Immature natural killer cell (primary cell): ENCODE measurements around the gene FBXO10. TPM values are rescaled to one million over a fixed set of nuclear protein-coding genes. Genes with fewer than 3 reads are reported as not detected.
A peak's percentile ranks its signal among the peaks of the same experiment; 100 is the strongest.
"Not testable (repeated sequence)": the region's sequence is repeated elsewhere in the genome, so short reads cannot be mapped to it uniquely, and the experiment has no call there.

Source experiments
- DNase-seq, 3 donors: peaks; one replicate each; pipeline ENCODE4 v3.0.0; 2022; ENCODE audit warnings: mixed read lengths in 1 of 3
- H3K27ac Mint-ChIP-seq, 6 donors: one replicate each; pipeline ENCODE4 v1.8.0; 2020; ENCODE audit warnings: mixed read lengths in 6 of 6, mild to moderate bottlenecking in 5 of 6, inconsistent platforms in 4 of 6, moderate library complexity in 3 of 6
- H3K27me3 Mint-ChIP-seq, 3 donors: one replicate each; pipeline ENCODE4 v1.8.0; 2020 to 2021; ENCODE audit warnings: low read depth in 3 of 3, mild to moderate bottlenecking in 3 of 3, mixed read lengths in 3 of 3, moderate library complexity in 3 of 3, inconsistent platforms in 1 of 3
- H3K36me3 Mint-ChIP-seq, 3 donors: one replicate each; pipeline ENCODE4 v1.8.0; 2020; ENCODE audit warnings: mixed read lengths in 3 of 3, inconsistent platforms in 2 of 3, mild to moderate bottlenecking in 2 of 3
- H3K4me1 Mint-ChIP-seq, 2 donors: one replicate each; pipeline ENCODE4 v1.8.0; 2020; ENCODE audit warnings: inconsistent platforms in 2 of 2, mild to moderate bottlenecking in 2 of 2, mixed read lengths in 2 of 2, moderate library complexity in 1 of 2
- H3K4me3 Mint-ChIP-seq, 5 donors: one replicate each; pipeline ENCODE4 v1.8.0; 2020; ENCODE audit warnings: mild to moderate bottlenecking in 5 of 5, mixed read lengths in 5 of 5, inconsistent platforms in 3 of 5, moderate library complexity in 3 of 5
- H3K9me3 Mint-ChIP-seq, 6 donors: one replicate each; pipeline ENCODE4 v1.8.0; 2020; ENCODE audit warnings: mild to moderate bottlenecking in 6 of 6, mixed read lengths in 6 of 6, inconsistent platforms in 4 of 6, moderate library complexity in 3 of 6
- polyA plus RNA-seq, 3 donors: library from polyadenylated mRNA; unstranded; fragments of 300-500 nt; fragmentation: Illumina TruSeq; gene quantifications; one replicate each; pipeline ENCODE4 v1.2.3, GENCODE V29; 2021

The FBXO10 gene
- polyA plus RNA-seq, 3 donors from 2014 or later: 0.49 to 1.1 TPM; not detected in 1

- Mint-ChIP-seq H3K36me3 (peaks cover 4 to 24% (median 8%) of the 10 kb centered on the region in 3 donors), H3K4me1 (peaks cover 57 to 70% of the 10 kb centered on the region in 2 donors), H3K27me3 (peaks cover 8 to 13% (median 9%) of the 10 kb centered on the region in 3 donors), H3K9me3 (no peaks in the 10 kb centered on the region), H3K4me3 (no peak overlapping the region), H3K27ac (peak overlapping the region; percentile 15 to 92 (median 82))
- DNase-seq: no peak
Measured at GRCh38 chr9:37511016-37512010, 64.9 kb downstream of the FBXO10 start.

GRCh38 chr9:37510053-37510452 lies 66.1 kb downstream of the FBXO10 start:
- H3K4me3 Mint-ChIP-seq, DNase-seq, H3K9me3 Mint-ChIP-seq: not testable (repeated sequence)
- peak overlapping the region in 2 of 6 donors; percentile 65 to 91 for H3K27ac Mint-ChIP-seq
- H3K4me1 Mint-ChIP-seq: peaks cover 66 to 79% of the 10 kb centered on the region in 2 donors
- peaks cover 4 to 21% (median 4%) of the 10 kb centered on the region in 3 donors for H3K36me3 Mint-ChIP-seq
- H3K27me3 Mint-ChIP-seq: peaks cover 8 to 13% (median 9%) of the 10 kb centered on the region in 3 donors

GRCh38 chr9:37509536-37509935 lies 66.6 kb downstream of the FBXO10 start:
- no peak overlapping the region for H3K4me3 Mint-ChIP-seq
- DNase-seq: no peak
- H3K36me3 Mint-ChIP-seq: peaks cover 4 to 21% (median 4%) of the 10 kb centered on the region in 3 donors
- peaks cover 8 to 11% (median 9%) of the 10 kb centered on the region in 3 donors for H3K27me3 Mint-ChIP-seq
- H3K9me3 Mint-ChIP-seq: no peaks in the 10 kb centered on the region
- peaks cover 71 to 81% of the 10 kb centered on the region in 2 donors for H3K4me1 Mint-ChIP-seq
- H3K27ac Mint-ChIP-seq: peak overlapping the region in 5 of 6 donors; percentile 9 to 71 (median 56)

- H3K4me3 Mint-ChIP-seq: peak overlapping the region in 1 of 5 donors; percentile 36
- DNase-seq: no peak
- H3K27ac Mint-ChIP-seq: peak overlapping the region in 5 of 6 donors; percentile 31 to 90 (median 65)
- peaks cover 4 to 20% (median 7%) of the 10 kb centered on the region in 3 donors for H3K36me3 Mint-ChIP-seq
- peaks cover 74 to 84% of the 10 kb centered on the region in 2 donors for H3K4me1 Mint-ChIP-seq
- H3K27me3 Mint-ChIP-seq: peaks cover 9 to 11% (median 9%) of the 10 kb centered on the region in 3 donors
- H3K9me3 Mint-ChIP-seq: no peaks in the 10 kb centered on the region
Measured at GRCh38 chr9:37508834-37509206, 67.4 kb downstream of the FBXO10 start.

- Mint-ChIP-seq H3K4me1 (peaks cover 76 to 84% of the 10 kb centered on the region in 2 donors), H3K27me3 (peaks cover 9 to 13% (median 11%) of the 10 kb centered on the region in 3 donors), H3K4me3 (no peak overlapping the region), H3K36me3 (peaks cover 8 to 26% (median 10%) of the 10 kb centered on the region in 3 donors), H3K9me3 (no peaks in the 10 kb centered on the region), H3K27ac (peak overlapping the region in 4 of 6 donors; percentile 47 to 90 (median 72))
- DNase-seq: no peak
Measured at GRCh38 chr9:37508135-37508833, 67.9 kb downstream of the FBXO10 start.

- Mint-ChIP-seq H3K4me3 (peak overlapping the region in 4 of 5 donors; percentile 3 to 94 (median 53)), H3K9me3 (no peaks in the 10 kb centered on the region), H3K36me3 (peaks cover 8 to 32% (median 14%) of the 10 kb centered on the region in 3 donors), H3K27ac (peak overlapping the region in 5 of 6 donors; percentile 23 to 98 (median 59)), H3K27me3 (peaks cover 8 to 16% (median 8%) of the 10 kb centered on the region in 3 donors), H3K4me1 (peaks cover 76 to 84% of the 10 kb centered on the region in 2 donors)
- DNase-seq: no peak
Measured at GRCh38 chr9:37507566-37508134, 68.5 kb downstream of the FBXO10 start.

- peaks cover 71 to 82% of the 10 kb centered on the region in 2 donors for H3K4me1 Mint-ChIP-seq
- peaks cover 18 to 51% (median 31%) of the 10 kb centered on the region in 3 donors for H3K36me3 Mint-ChIP-seq
Measured at GRCh38 chr9:37504605-37505004, 71.6 kb downstream of the FBXO10 start.

GRCh38 chr9:37503736-37504135 lies 72.4 kb downstream of the FBXO10 start:
- H3K27ac Mint-ChIP-seq: peak overlapping the region; percentile 97 to 100 (median 99)
- no peaks in the 10 kb centered on the region for H3K9me3 Mint-ChIP-seq
- H3K4me3 Mint-ChIP-seq: peak overlapping the region; percentile 86 to 99 (median 94)
- H3K27me3 Mint-ChIP-seq: peaks cover 0 to 18% (median 6%) of the 10 kb centered on the region in 3 donors
- DNase-seq: peak; percentile 86 to 89 (median 88)
- peaks cover 18 to 52% (median 30%) of the 10 kb centered on the region in 3 donors for H3K36me3 Mint-ChIP-seq
- peaks cover 68 to 73% of the 10 kb centered on the region in 2 donors for H3K4me1 Mint-ChIP-seq

More at GRCh38 chr9:37504605-37505004, 71.6 kb downstream of the FBXO10 start:
- Mint-ChIP-seq H3K4me3 (peak overlapping the region; percentile 86 to 99 (median 94)), H3K27ac (peak overlapping the region; percentile 97 to 100 (median 99)), H3K9me3 (no peaks in the 10 kb centered on the region), H3K27me3 (peaks cover 0 to 15% (median 6%) of the 10 kb centered on the region in 3 donors)
- no peak for DNase-seq

GRCh38 chr9:37501957-37502596 lies 74.1 kb downstream of the FBXO10 start:
- H3K9me3 Mint-ChIP-seq: no peaks in the 10 kb centered on the region
- H3K4me1 Mint-ChIP-seq: peaks cover 52 to 57% of the 10 kb centered on the region in 2 donors
- peaks cover 0 to 16% (median 2%) of the 10 kb centered on the region in 3 donors for H3K27me3 Mint-ChIP-seq
- peak overlapping the region in 1 of 5 donors; percentile 46 for H3K4me3 Mint-ChIP-seq
- H3K27ac Mint-ChIP-seq: peak overlapping the region; percentile 97 to 100 (median 99)
- no peak for DNase-seq
- peaks cover 30 to 57% (median 30%) of the 10 kb centered on the region in 3 donors for H3K36me3 Mint-ChIP-seq

GRCh38 chr9:37499297-37499696 lies 76.9 kb downstream of the FBXO10 start:
- peak overlapping the region in 1 of 6 donors; percentile 71 for H3K27ac Mint-ChIP-seq

GRCh38 chr9:37498457-37498856 lies 77.7 kb downstream of the FBXO10 start:
- Mint-ChIP-seq H3K4me3 (no peak overlapping the region), H3K36me3 (peaks cover 35 to 70% (median 44%) of the 10 kb centered on the region in 3 donors), H3K4me1 (peaks cover 18 to 20% of the 10 kb centered on the region in 2 donors), H3K27ac (peak overlapping the region in 1 of 6 donors; percentile 3), H3K9me3 (no peaks in the 10 kb centered on the region), H3K27me3 (peaks cover 0 to 10% (median 2%) of the 10 kb centered on the region in 3 donors)
- DNase-seq: no peak

More at GRCh38 chr9:37499297-37499696, 76.9 kb downstream of the FBXO10 start:
- peaks cover 38 to 73% (median 47%) of the 10 kb centered on the region in 3 donors for H3K36me3 Mint-ChIP-seq
- H3K4me1 Mint-ChIP-seq: peaks cover 27 to 29% of the 10 kb centered on the region in 2 donors
- DNase-seq: no peak
- no peak overlapping the region for H3K4me3 Mint-ChIP-seq
- peaks cover 0 to 16% (median 2%) of the 10 kb centered on the region in 3 donors for H3K27me3 Mint-ChIP-seq
- no peaks in the 10 kb centered on the region for H3K9me3 Mint-ChIP-seq

- DNase-seq: no peak
- Mint-ChIP-seq H3K9me3 (no peaks in the 10 kb centered on the region), H3K27ac (no peak overlapping the region), H3K36me3 (peaks cover 39 to 70% (median 47%) of the 10 kb centered on the region in 3 donors), H3K4me3 (no peak overlapping the region), H3K27me3 (peaks cover 0 to 6% (median under 1%) of the 10 kb centered on the region in 3 donors), H3K4me1 (peaks cover 7 to 9% of the 10 kb centered on the region in 2 donors)
Measured at GRCh38 chr9:37497320-37497719, 78.9 kb downstream of the FBXO10 start.
